Activated CD4-positive, CD25-positive, alpha-beta regulatory T cell treated with anti-CD3 and anti-CD28 coated beads, Interleukin-2, amount 50 U/mL, for 72 hours (primary cell): ENCODE data around the gene GLOD4.
A peak's percentile ranks its signal among the peaks of the same experiment; 100 is the strongest.
"Not testable (repeated sequence)": the region's sequence is repeated elsewhere in the genome, so short reads cannot be mapped to it uniquely, and the experiment has no call there.

Experiments
- DNase-seq: peaks from one replicate; pipeline ENCODE4 v3.0.0; 2021

The GLOD4 gene

DNA sequence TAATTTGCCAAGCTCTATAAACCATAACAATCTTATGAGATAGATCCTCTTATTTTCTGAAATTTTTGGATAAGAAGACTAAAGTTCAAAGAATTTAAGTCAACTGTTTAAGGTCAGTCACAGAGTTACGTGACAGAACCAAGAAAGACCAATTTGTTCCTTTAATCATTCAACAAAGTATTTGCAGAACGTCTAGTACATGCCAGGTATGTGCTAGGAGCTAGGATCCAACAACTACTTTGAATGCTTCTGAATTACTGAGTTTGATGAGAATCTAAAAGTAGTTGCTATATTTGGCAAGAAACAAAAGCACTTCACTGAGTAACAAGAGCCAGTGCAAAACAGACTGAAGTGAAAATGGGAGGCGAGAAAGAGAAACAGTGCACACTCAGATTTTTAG lies 15.0 kb downstream of the GLOD4 start:
- no peak for DNase-seq

DNA sequence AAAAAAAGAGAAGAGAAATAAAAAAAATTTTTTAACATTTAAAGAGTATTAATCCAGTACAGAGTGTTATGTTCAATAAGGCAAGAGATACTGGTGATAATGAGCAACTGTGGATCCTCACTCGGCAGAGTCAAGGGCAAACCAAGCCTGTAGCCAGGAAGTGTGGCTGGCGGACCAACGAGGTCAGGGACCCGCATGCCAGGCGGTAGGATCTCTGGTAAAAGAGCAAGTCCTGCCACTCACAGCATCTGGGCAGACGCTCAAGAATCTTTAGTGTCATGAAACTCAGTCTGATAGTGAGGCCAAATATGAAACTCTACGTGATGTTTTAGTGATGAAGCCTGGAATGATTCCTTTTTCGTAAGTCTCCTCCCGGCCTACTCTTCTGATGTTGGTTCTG lies 21.7 kb downstream of the GLOD4 start:
- DNase-seq: no peak

- DNase-seq: no peak
Measured at GRCh38 chr17:759964-760363, 22.1 kb downstream of the GLOD4 start.

DNA sequence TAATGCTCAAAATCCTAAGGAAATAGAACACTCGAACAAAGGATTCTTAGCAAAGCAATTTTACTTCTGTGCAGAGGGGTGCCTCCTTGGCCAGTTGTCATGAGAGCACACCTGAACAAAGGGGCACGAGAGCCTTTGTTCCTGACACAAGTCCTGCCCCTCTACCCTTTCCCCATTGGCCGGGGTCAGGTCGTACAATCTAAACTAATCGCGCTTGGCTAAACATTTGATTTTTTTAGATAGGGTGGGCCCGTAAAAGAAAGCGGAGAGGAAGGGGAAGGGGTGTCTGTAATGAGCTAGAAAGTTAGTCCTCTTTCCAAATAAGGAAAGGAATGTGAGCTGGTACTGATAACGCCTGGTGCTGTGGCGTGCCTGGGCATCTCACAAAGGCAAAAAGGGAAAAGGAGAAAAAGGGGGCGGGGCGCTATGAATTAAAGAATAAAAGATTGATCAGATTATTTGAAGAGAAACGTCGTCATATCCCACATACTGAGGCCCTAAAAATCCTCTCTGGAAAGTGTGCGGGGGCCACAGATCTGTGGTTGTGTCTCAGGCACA lies 26.0 kb downstream of the GLOD4 start:
- DNase-seq: not testable (repeated sequence)

- DNase-seq: not testable (repeated sequence)
Measured at GRCh38 chr17:755319-755961, 26.6 kb downstream of the GLOD4 start.

GRCh38 chr17:753418-753817 lies 28.7 kb downstream of the GLOD4 start:
- no peak for DNase-seq

DNA sequence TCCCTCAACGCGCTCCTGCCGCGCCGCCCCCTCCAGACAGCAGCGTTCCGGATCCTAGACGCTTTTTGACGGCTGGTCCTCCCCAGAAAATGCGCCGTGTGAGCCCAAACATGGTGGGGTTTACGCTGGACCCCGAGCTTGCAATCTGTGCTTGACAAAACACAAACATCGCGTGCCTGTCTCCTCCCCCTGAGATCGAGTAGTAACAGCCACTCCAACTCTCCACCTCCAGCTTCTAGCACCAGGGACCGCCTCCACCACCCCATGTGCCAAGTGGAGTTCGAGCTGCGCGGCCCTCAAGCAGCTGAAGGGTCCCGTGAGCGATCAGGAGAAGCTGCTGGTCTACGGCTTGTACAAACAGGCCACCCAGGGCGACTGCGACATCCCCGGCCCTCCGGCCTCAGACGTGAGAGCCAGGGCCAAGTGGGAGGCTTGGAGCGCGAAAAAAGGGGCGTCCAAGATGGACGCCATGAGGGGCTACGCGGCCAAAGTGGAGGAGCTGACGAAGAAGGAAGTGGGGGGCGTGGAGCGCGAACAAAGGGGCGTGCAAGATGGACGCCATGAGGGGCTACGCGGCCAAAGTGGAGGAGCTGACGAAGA lies 29.4 kb downstream of the GLOD4 start:
- DNase-seq: no peak

GRCh38 chr17:752002-752619 lies 30.0 kb downstream of the GLOD4 start, which contains the start of gene GEMIN4:
Gene GEMIN4 (minus strand): TSS chr17:752264. CDS start chr17:752142, 122 bp downstream.
- peak; percentile 100 for DNase-seq

DNA sequence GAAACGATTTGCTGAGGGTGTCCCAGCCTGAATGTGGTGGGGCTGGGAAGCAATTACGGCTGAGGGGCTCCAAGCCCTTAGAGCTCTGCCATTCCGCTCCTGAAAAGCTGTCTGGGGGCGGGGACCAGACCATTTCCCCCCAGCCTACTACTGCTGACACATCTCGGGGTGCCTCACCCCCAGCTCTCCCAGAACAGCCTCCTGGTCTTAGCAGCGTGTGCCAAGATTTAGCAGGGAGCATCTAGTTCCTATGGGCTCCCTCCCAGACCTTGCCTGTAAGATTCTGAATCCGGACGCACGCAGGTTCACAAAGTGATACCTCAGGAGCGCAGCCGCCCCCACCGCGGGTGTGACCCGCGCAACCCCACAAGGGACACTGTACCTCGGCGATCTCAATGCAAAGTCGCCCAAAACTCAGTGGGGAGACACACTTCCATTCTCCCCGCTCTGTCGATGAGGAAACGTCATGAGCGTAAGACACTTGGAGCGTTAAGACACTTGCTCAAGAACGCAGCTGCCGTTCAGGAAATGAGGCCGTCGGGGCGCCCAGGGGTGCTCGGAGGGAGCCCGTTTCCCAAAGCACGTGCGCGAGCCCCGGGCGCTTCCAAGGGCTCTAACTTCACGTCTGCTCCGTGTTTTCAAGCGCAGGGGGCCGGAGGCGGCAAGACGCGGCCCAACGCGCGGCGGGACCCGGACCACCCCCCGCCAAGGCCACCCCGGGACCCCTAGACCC lies 30.6 kb downstream of the GLOD4 start:
- DNase-seq: peak; percentile 54

DNA sequence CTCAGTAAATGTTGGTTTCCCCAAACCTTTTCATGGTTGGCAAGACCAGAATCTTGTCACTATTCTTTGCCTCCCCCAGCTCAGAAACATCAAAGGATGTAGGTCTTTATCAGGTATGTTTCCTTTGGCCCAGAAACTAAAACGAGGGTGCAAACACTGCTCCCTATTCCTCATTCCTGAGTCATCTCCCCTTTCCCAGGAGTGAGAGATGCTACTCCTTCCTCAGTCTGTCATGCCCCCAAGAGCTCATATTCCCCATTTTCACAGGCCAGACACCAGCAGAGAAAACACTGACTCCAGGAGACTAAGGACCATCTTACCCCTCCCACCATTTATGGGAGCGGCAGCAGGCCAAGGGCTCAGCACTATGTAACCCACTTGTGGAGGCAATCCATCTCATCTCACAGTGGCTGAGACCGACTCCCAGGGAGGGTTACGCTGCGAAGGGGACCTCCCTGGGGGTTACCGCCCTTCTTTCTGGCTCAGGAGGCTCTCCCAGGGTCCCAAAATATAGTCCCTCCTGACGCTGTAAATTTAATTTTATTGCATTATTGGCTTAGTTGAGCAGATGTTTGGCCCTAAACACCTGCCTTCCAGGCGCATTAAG lies 31.5 kb downstream of the GLOD4 start:
- no peak for DNase-seq

DNA sequence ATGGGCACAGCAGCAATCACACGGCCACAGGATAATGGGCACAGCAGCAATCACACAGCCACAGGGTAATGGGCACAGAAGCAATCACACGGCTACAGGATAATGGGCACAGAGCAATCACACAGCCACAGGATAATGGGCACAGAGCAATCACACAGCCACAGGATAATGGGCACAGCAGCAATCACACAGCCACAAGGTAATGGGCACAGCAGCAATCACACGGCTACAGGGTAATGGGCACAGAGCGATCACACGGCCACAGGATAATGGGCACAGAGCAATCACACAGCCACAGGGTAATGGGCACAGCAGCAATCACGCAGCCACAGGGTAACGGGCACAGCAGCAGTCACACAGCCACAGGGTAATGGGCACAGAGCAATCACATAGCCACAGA lies 32.7 kb downstream of the GLOD4 start:
- not testable (repeated sequence) for DNase-seq

DNA sequence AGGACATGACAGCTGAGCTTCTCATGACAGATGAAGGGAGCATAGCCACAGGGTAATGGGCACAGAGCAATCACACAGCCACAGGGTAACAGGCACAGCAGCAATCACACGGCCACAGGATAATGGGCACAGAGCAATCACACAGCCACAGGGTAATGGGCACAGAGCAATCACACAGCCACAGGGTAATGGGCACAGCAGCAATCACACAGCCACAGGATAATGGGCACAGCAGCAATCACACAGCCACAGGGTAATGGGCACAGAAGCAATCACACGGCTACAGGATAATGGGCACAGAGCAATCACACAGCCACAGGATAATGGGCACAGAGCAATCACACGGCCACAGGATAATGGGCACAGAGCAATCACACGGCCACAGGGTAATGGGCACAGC lies 33.5 kb downstream of the GLOD4 start:
- DNase-seq: not testable (repeated sequence)

DNA sequence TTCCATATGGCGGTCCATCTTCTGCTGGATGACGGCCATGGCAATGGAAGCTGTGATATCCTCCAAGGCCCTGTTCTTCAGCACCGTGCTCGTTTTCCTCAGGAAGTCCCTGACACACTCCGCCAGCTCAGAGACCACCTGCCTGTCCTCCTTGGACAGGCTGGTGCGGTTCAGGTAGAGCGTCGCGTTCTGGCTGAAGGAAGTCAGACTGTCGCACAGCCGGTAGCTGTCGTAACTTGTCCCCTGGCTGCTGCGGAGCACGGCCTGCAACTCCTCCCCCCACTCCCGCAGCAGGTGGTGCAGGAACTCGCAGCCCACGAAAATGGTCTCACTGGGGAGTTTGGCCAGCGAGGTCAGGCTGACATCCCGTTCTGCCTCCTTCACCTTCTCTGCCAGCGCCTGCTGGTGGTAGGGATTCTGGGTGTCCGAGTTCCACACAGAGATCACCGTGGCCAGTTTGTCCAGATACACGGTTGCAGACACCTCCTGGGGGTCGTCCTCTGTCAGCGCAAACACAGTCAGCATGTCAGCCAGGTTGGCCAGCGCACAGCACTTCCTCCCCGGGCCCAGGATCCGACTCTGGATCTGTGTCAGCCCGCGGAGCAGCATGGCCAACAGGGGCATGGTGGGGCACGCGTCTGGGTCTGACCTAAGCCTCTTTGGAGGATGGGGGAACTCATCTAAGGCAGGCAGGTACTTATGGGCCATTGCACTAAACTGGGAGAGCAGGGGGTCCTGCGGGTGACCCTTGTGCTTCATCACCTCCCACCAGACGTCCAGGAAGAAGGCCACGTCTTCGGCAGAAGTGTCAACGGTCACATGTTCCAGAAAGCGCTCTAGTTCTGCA lies 35.1 kb downstream of the GLOD4 start:
- DNase-seq: no peak

- DNase-seq: no peak
Measured at GRCh38 chr17:746181-746580, 35.9 kb downstream of the GLOD4 start.

DNA sequence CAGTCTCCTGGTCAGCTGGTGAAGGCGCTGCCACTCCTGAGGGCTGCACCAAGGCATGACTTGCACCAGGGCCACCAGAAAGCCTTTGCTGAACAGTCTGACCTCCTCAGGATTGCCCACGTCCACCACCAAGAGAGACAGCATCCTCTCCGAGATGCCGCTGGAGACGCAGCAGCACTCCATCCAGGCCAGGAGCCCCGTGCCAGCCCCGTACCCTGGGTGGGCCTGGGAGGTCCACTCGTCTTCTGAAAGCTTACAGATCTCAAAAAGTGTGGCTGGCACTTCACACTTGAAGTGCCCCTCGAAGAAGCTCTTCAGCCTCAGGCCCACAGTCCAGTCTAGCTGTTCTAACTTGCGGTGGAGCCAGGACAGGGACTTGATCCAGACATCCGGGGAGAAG lies 36.7 kb downstream of the GLOD4 start:
- no peak for DNase-seq

- DNase-seq: no peak
Measured at GRCh38 chr17:744937-745336, 37.1 kb downstream of the GLOD4 start.

DNA sequence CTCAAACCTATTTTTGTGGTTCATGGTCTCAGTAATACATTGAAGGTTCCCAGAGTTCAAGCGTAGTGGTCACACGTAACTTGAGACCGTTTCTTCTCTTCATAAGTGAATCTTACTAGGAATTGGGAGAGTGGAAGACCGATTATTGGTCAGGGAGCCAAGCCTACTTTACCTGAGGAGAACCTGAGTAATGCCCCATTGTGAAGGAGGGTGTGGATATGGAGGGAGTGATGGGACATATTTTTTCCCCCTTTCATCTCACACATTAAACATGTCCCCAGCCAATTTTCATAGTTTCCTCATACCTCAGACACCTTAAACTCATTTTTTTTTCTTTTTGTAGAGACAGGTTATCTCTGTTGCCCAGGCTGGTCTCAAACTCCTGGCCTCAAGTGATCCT lies 38.9 kb downstream of the GLOD4 start:
- no peak for DNase-seq

- DNase-seq: no peak
Measured at GRCh38 chr17:742147-742793, 39.8 kb downstream of the GLOD4 start.

DNA sequence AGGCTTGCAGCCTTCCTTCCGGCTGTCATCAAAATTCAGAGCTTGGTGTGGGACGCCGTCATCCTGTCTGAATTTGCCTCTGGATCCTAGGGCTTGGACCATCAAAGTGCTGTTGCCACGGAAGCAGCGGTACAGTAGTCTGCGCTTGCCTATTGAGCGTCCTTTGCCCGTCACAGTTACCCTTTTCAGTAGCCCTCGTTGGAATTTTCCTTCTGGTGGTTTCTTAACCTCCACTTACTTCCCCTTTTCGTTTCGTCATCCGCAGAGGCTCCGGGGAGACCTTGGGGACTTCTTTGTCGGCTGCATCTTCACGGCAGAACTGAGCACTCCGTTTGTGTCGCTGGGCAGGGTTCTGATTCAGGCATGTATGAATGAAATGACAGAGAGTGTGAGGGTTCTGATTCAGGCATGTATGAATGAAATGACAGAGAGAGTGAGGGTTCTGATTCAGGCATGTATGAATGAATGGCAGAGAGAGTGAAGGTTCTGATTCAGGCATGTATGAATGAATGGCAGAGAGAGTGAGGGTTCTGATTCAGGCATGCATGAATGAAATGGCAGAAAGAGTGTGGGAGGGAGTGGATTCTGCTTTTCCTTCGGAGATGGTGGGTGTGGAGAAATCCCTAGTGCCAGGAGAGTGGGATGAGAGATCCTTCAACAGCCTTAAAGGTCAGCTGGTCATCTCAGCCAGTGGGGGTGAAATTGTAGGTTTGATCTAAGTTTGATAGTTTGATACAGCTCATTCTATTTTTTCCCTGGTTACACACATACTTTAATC lies 41.7 kb downstream of the GLOD4 start:
- no peak for DNase-seq

DNA sequence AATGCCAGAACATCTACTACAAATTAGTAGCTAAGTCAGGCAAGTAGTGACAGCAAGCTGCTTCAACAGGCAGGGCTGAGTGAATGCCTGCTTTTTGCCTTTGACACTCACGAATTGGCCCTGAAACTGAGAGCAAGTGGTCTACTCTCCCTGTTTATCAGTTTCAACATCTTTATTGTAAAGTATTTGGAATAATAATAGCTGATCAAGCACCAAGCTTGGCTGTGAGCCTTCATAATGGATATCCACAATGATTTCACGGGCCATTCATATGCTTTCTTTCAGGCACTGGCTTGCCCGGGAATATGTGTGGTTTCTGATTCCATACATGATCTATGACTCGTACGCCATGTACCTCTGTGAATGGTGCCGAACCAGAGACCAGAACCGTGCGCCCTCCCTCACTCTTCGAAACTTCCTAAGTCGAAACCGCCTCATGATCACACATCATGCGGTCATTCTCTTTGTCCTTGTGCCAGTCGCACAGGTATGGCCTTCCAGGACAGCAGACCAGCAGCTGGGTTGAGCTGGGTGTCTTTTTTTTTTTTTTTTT lies 44.4 kb downstream of the GLOD4 start:
- DNase-seq: no peak
